H7 (cell line): ENCODE results near the gene JADE1. TPM values are rescaled to one million over a fixed set of nuclear protein-coding genes. Genes with fewer than 3 reads are reported as not detected.

Experiments used
- DNase-seq: peaks from one replicate; pipeline ENCODE4 v3.0.0; 2012
- H3K27me3 ChIP-seq: 2 replicates; pipeline ENCODE4 v1.6.0; 2011; ENCODE audit warnings: mild to moderate bottlenecking, low read length; ENCODE audit not compliant: control insufficient read depth, insufficient read depth
- H3K36me3 ChIP-seq: replicated peaks from 2 replicates; pipeline ENCODE4 v1.5.1; 2011; ENCODE audit warnings: low read length; ENCODE audit not compliant: control insufficient read depth, insufficient read depth
- H3K4me3 ChIP-seq: 2 replicates; pipeline ENCODE4 v1.5.1; 2011; ENCODE audit warnings: low read depth, mild to moderate bottlenecking, control low read depth, low read length, moderate library complexity; ENCODE audit not compliant: insufficient read depth
- total RNA-seq: library from RNA; depleted of rRNA; stranded (reverse); fragments of >200 nt; shearing (Covaris generic); gene quantifications from 2 replicates; pipeline ENCODE4 v1.2.3, GENCODE V29; 2014

The JADE1 gene
- total RNA-seq, 1 experiment from 2014 or later, result 33.8 TPM

GRCh38 chr4:128821151-128821550, 11.7 kb downstream of the JADE1 start:
- H3K4me3 ChIP-seq, result no peak overlapping the region
- peaks cover 9% of the 10 kb centered on the region for H3K36me3 ChIP-seq
- no peaks in the 10 kb centered on the region for H3K27me3 ChIP-seq
- no peak for DNase-seq

GRCh38 chr4:128823025-128823661, 13.6 kb downstream of the JADE1 start:
- H3K27me3 ChIP-seq, result no peaks in the 10 kb centered on the region
- H3K4me3 ChIP-seq, result no peak overlapping the region
- DNase-seq, result no peak
- peaks cover 7% of the 10 kb centered on the region for H3K36me3 ChIP-seq

- no peak for DNase-seq
- H3K4me3 ChIP-seq, result no peak overlapping the region
- no peaks in the 10 kb centered on the region for H3K27me3 ChIP-seq
- H3K36me3 ChIP-seq, result peaks cover 3% of the 10 kb centered on the region
Measured at GRCh38 chr4:128825226-128825625, 15.7 kb downstream of the JADE1 start.

- Histone ChIP-seq H3K4me3 (no peak overlapping the region), H3K36me3 (peaks cover 8% of the 10 kb centered on the region), H3K27me3 (no peaks in the 10 kb centered on the region)
- no peak for DNase-seq
Measured at GRCh38 chr4:128827296-128827695, 17.8 kb downstream of the JADE1 start.

- no peak for DNase-seq
- no peak overlapping the region for H3K4me3 ChIP-seq
Measured at GRCh38 chr4:128830906-128831503, 21.5 kb downstream of the JADE1 start.

GRCh38 chr4:128831531-128832242, 22.2 kb downstream of the JADE1 start:
- Histone ChIP-seq H3K36me3 (peaks cover 29% of the 10 kb centered on the region), H3K4me3 (no peak overlapping the region), H3K27me3 (no peaks in the 10 kb centered on the region)
- peak; percentile 40 for DNase-seq

More at GRCh38 chr4:128830906-128831503, 21.5 kb downstream of the JADE1 start:
- Histone ChIP-seq H3K36me3 (peaks cover 28% of the 10 kb centered on the region), H3K27me3 (no peaks in the 10 kb centered on the region)

- no peaks in the 10 kb centered on the region for H3K27me3 ChIP-seq
- DNase-seq, result no peak
- H3K36me3 ChIP-seq, result peaks cover 30% of the 10 kb centered on the region
- H3K4me3 ChIP-seq, result no peak overlapping the region
Measured at GRCh38 chr4:128832243-128832625, 22.7 kb downstream of the JADE1 start.

- no peak for DNase-seq
- H3K4me3 ChIP-seq, result no peak overlapping the region
- no peaks in the 10 kb centered on the region for H3K27me3 ChIP-seq
- peaks cover 31% of the 10 kb centered on the region for H3K36me3 ChIP-seq
Measured at GRCh38 chr4:128835498-128836222, 26.2 kb downstream of the JADE1 start.

- Histone ChIP-seq H3K4me3 (no peak overlapping the region), H3K27me3 (no peaks in the 10 kb centered on the region), H3K36me3 (peaks cover 29% of the 10 kb centered on the region)
- no peak for DNase-seq
Measured at GRCh38 chr4:128837198-128837597, 27.7 kb downstream of the JADE1 start.

GRCh38 chr4:128837679-128838078, 28.2 kb downstream of the JADE1 start:
- Histone ChIP-seq H3K4me3 (no peak overlapping the region), H3K36me3 (peaks cover 27% of the 10 kb centered on the region), H3K27me3 (no peaks in the 10 kb centered on the region)
- no peak for DNase-seq

GRCh38 chr4:128840711-128841318, 31.3 kb downstream of the JADE1 start:
- no peak for DNase-seq
- H3K36me3 ChIP-seq, result peaks cover 30% of the 10 kb centered on the region
- no peak overlapping the region for H3K4me3 ChIP-seq
- H3K27me3 ChIP-seq, result no peaks in the 10 kb centered on the region

- DNase-seq, result no peak
- Histone ChIP-seq H3K4me3 (no peak overlapping the region), H3K36me3 (peaks cover 33% of the 10 kb centered on the region), H3K27me3 (no peaks in the 10 kb centered on the region)
Measured at GRCh38 chr4:128841402-128841801, 31.9 kb downstream of the JADE1 start.

- Histone ChIP-seq H3K27me3 (no peaks in the 10 kb centered on the region), H3K4me3 (no peak overlapping the region), H3K36me3 (peaks cover 58% of the 10 kb centered on the region)
- no peak for DNase-seq
Measured at GRCh38 chr4:128844931-128845330, 35.4 kb downstream of the JADE1 start.

GRCh38 chr4:128846063-128846462, 36.6 kb downstream of the JADE1 start:
- Histone ChIP-seq H3K27me3 (no peaks in the 10 kb centered on the region), H3K4me3 (no peak overlapping the region), H3K36me3 (peaks cover 61% of the 10 kb centered on the region)
- no peak for DNase-seq
